ENCODE results near the gene TLN1.

GRCh38 chr9:35680331-35681105 lies 51.5 kb downstream of the TLN1 start:
- TF ChIP-seq POLR2AphosphoS5 (IDR thresholded peaks at IDR 0.05; ENCODE audit: low read depth, low read length): peak; percentile 6; the same call in 1 of the 2 replicates
- TF ChIP-seq CTCF (IDR thresholded peaks at IDR 0.05): no peak

Measured in Panc1 (cell line).